ENCODE data around the gene NAMPT.

Gene NAMPT

DNA sequence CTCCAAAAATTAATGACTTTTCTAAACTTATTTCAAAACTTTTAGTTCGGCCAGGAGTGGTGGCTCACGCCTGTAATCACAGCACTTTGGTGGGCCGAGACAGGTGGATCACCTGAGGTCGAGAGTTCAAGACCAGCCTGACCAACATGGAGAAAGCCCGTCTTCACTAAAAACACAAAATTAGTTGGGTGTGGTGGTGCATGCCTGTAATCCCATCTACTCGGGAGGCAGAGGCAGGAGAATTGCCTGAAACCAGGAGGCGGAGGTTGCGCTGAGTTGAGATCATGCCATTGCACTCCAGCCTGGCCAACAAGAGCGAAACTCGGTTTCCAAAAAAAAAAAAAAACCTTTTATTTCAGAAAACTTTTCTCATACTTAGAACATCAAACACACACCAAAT lies 8.3 kb downstream of the NAMPT start:
- DNase-seq (ENCODE audit: low read depth in 3 of 3, low spot score in 1 of 3): no peak

DNA sequence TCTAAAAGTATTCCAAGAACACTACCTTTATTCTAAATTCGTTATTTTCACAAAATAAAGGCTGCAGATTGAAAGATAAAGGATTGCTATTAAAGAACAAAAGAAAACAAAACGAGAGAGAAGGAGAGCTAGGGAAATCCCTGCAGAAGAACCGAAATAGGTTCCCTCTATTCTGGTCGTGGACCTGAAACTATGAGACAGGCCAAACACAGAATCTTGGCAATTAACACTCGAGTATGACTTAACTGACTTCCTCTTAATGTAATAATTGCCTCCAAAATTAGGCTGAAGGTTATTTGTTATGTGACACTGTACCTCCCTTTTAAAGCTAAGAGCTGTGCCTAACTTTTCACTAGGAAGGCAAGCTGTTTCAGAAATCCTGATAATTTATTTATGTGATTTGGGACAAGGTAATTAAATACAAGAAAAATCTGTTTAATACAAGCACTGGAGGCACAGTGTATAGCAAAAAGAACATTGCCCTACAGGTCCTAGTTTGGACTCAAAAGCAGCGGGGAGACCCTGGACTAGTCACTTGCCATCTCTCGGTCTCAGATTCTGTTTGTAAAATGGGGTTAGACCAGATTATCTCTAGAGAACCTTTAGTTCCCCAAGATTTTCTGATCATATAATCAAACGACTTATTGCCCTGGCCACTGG lies 11.6 kb downstream of the NAMPT start:
- no peak for DNase-seq (ENCODE audit: low read depth in 3 of 3, low spot score in 1 of 3)

DNA sequence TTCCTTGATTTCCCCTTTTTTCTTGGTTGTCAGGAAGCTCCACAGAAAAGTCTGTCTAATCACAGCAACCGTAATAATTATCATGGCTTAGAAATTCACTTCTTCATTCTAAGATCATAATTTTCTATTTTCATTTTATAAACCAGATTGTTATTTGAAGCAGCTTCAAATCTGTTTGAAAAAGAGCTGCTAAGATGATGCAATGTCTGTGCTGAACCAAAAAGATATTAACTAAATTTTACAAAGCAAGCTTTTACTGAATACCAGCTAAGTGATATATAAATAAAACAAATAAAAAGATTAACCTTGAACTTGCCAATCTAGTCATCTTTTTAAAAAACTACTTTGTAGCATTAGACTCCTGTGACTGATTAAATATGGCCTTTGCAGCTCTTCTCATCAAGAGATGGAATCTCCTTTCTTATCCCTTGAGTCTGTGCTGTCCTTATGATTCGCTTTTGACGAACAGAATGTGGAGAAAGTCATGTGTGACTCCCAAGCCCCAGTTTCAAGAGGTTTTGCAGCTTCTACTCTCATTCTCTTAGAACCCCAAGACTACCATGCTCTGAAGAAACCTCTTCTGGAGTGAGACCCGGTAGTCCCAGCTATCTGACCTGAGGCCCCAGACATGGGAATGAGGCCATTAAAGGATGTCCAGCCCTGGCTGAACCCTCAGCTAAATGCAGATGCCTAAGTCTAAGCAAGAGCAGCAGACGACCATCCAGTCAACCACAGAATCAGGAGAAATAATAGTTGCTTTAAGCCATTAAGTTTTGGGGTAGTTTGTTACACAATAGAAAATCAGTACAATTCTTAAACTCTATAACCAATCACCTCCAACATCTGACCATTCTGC lies 14.4 kb downstream of the NAMPT start:
- no peak for DNase-seq (ENCODE audit: low read depth in 3 of 3, low spot score in 1 of 3)

DNA sequence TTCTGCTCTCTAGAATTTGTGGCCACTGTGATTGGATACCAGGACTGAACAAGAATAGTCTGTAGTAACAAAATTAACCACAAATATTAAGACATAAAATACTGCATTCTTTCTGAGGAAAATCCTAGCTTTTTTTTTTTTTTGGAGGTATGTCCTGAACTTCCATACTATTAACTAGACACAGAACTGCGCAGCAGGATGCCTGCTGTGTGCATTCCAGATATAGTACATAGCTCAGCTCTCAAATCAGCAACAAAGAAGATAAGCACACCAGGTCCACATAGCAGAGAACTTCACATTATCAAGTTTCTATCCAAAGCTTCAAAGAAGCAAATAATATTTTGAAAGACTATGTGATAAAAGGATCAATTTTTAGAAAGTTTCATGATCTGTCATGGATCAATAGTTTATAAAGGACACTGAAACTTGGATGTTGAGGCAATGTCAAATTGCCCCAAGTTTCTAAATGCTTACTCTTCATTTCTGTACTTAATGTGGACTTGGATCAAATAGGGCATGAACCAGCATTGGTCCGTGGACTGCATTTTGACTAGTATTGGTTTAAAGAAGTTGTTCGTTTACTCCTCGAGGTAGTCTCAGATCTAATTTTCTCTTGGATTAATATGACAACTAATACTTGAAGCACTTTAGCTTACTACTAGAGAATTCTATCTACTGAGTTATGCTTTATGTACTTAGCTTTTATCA lies 15.4 kb downstream of the NAMPT start:
- DNase-seq (ENCODE audit: low read depth in 3 of 3, low spot score in 1 of 3): no peak

DNA sequence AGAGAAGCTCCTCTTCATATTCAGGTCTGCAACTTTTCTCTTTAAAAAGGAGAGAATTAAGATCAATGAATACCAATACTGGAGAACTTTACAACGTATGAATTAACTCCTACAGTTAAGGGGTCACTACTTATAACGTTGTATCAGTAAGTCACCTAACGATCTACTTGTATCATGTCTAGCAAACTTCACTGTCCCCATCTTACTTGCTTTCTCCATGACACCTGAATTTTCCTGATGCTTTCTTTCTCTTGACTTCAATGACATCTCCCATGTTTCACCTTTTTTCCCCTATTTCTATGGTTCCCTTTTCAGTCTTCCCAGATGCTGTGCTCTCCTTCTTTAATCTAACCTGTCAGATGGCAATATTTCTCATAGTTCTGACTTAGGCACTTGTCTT lies 19.6 kb downstream of the NAMPT start:
- no peak for DNase-seq (ENCODE audit: low read depth in 3 of 3, low spot score in 1 of 3)

DNA sequence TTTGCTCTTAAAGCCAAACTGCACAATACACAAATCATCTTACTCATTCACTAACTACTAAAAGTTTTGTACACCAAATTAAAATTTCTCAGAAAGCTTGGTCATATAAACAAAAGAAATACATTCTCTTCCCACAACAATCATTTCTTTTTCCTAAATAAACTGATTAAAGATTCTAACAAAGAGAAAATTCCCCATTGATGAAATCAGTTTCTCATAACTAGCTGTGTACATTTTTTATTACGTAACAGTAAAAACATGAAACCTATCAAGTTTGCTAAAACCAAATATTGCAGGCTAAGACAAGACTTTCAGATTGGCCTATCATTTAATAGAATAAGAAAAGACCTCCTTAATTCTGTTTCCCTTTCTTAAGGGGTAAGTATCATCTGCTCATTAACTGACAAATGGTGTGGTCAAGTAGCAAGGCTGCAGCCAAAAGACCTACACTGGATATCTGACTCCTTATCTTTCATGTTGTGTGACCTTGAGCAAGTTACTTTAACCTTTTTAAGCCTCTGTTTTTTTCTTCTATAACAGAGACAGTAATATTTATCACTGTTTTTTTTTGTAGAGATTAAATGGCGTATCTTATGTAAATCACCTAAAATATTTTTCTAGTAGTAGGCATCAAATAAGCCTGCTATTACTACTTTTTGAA lies 22.4 kb downstream of the NAMPT start:
- no peak for DNase-seq (ENCODE audit: low read depth in 3 of 3, low spot score in 1 of 3)

DNA sequence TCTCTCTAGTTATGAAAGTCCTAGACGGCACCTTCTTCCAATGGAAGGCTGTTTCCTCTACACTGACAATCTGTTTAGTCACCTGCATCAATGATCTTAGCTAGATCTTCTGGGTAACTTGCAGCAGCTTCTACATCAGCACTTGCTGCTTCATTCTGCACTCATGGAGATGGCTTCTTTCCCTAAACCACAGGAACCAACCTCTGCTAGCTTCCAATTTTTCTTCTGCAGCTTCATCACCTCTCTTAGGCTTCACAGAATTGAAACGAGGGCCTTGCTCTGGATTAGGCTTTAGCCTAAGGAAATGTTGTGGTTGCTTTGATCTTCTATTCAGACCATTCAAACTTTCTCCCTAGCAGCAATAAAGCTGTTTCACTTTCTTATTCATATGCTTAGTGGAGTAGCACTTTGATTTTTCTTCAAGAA lies 24.6 kb downstream of the NAMPT start:
- no peak for DNase-seq (ENCODE audit: low read depth in 3 of 3, low spot score in 1 of 3)

DNA sequence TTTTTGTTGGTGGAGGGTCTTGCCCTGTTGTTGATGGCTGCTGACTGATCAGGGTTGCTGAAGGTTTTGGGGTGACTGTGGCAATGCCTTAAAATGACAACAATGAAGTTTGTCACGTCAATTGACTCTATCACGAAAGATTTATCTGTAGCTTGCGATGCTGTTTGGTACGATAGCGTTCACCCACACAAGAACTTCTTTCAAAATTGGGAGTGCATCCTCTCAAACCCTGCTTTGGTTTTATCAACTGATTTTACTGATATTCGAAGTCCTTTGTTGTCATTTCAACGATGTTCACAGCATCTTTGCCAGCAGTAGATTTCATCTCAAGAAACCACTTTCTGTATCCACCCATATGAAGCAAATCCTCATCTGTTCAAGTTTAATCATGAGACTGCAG lies 26.0 kb downstream of the NAMPT start:
- no peak for DNase-seq (ENCODE audit: low read depth in 3 of 3, low spot score in 1 of 3)

DNA sequence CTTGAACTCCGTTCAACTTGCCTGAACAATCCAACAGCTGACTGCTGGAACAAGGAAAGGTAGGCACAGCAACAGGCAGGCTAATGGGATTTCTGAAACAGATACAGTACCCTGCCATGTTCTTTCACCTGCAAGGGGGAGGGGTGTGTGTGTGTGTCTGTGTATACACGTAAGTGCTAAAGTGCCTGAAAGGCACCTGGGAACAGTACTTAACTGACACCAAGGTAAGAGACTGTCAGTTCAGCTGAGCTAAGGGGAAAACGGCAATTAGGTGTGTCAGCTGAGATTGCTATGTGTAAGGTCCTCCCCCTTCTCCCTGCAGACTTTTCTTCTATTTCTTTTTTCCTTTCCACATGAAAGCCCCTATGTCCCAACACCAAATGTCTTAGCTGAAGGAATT lies 27.0 kb downstream of the NAMPT start:
- DNase-seq (ENCODE audit: low read depth in 3 of 3, low spot score in 1 of 3): no peak

DNA sequence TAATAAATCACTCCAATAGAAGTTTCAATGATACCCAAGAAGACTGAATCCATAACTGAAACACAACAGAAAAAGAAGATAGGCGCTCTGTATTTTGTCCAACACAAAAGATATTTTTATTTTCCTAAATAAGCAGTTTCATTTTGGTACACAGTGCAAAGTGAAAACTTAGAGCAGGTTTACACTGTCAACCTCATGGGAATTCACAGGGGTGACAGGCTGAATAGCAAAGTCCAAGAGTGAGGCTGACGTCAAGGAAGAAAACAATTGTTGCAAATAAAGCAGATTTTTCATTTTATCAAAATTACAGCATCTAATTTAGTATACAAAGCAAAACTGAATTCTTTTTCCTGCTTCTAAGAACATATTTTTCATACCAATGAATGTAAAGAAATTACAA lies 28.6 kb downstream of the NAMPT start:
- no peak for DNase-seq (ENCODE audit: low read depth in 3 of 3, low spot score in 1 of 3)

DNA sequence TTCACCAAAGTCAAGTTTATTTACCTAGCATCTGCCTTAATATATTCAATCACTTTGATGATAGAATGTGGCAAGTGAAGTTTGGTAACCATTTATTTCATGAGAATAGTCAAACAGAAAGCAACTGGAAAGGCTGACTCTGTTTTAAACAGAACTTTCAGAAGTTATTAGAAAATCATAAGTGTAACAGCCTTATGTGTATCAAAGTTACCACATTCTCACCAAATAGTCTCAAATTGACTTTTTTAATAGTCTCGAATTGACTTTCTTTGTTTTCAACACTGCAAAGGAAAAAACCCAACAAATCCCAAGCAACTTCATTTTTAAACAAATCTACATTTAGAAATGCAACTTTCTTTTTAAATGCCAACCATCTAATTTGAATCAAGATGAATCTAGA lies 29.5 kb downstream of the NAMPT start:
- DNase-seq (ENCODE audit: low read depth in 3 of 3, low spot score in 1 of 3): no peak

DNA sequence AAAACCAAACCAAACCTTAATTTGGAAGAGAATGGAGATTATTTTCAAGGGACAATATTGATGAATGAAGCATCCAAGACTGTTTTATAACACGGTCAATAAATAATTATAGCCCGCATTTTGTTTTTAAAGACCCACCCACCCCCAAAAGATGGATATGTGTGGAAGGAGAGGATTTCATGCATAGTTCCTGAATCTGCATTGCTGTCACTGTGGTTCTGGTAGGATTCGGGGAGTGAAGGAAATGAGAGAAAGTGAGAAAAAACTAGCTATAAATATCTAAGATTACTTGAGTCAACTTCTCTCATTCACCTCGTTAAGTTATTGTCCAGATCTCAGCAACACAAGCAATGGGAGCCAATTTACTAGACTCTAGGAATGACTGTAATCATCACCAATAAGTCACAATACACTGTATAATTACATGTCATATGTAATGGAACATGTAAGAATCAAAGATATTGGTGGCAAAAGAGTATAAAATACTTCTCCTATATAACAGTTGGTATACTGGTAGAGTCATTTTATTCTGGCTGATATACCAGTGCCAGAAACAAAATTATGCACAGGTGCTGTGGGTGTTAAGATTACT lies 30.2 kb downstream of the NAMPT start:
- no peak for DNase-seq (ENCODE audit: low read depth in 3 of 3, low spot score in 1 of 3)

DNA sequence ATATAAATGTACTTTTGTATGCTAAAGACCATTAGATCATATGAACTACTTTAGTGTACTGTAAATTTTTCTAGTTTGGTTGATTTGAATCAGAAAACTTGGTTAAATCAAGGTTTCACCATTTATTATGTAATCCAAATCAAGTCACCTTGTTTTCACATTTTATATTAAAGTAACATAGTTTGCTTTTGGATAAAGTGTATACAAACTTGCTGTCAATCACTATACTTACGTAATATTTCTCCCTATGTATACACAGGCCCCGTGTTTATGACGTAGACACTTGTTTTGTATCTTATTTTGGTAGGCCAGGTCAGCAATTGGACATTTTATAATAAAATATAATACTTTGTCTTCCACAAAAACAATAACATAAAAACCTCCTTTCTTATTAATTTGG lies 32.2 kb downstream of the NAMPT start:
- DNase-seq (ENCODE audit: low read depth in 3 of 3, low spot score in 1 of 3): no peak

DNA sequence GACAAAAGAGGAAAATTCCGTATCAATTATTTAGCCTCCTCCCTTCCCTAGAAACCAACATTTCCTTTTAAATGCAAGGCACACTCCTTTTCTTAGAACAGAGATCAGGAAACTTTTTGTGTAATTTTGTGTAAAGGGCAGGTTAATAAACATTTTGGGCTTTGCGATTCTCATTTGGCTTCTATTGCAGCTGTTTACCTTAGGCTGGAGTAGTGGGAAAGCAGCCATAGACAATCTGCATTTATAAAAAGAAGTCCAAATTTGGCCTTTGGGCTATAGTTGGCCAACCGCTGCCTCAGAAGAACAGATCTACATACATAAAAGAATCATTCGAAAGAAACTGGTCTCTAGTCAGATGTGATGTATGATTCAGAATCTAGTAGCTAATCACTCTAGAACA lies 35.3 kb downstream of the NAMPT start:
- DNase-seq (ENCODE audit: low read depth in 3 of 3, low spot score in 1 of 3): no peak

DNA sequence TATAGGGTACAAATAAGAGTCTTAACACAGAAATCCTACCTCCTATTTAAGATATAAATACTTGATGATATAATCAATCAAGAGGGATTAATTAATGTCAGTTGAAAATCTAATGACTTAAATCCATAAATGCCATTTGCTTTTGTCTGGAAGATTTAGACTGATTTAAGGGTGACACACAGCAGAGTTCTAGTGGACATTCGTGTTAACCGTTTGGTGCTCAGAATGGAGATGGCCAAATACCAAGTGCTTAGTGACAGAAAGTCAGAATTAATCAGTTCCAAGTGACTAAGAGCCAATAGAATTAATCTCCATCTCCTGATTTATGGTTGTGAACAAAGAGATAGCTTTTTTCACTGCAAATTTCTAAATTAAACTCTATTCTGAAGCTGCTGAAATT lies 36.2 kb downstream of the NAMPT start:
- no peak for DNase-seq (ENCODE audit: low read depth in 3 of 3, low spot score in 1 of 3)

DNA sequence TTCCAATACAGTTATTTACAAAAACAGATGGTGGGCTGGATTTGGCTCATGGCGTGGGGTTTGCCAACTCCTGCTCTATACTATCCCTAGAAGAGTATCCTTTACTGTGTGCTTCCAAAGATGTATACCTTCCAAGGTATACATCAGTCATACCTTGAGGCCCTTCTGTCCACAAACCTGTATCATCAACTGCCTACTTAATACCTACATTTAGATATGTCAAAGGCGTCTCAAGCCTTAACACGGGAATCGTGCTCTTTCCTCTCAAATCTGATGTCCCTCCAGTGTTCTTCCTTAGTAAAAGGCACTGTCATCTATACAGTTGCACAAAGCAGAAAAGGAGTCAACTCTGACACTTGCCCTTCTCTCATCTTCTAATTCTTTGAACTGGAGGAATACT lies 36.9 kb downstream of the NAMPT start:
- DNase-seq (ENCODE audit: low read depth in 3 of 3, low spot score in 1 of 3): no peak

DNA sequence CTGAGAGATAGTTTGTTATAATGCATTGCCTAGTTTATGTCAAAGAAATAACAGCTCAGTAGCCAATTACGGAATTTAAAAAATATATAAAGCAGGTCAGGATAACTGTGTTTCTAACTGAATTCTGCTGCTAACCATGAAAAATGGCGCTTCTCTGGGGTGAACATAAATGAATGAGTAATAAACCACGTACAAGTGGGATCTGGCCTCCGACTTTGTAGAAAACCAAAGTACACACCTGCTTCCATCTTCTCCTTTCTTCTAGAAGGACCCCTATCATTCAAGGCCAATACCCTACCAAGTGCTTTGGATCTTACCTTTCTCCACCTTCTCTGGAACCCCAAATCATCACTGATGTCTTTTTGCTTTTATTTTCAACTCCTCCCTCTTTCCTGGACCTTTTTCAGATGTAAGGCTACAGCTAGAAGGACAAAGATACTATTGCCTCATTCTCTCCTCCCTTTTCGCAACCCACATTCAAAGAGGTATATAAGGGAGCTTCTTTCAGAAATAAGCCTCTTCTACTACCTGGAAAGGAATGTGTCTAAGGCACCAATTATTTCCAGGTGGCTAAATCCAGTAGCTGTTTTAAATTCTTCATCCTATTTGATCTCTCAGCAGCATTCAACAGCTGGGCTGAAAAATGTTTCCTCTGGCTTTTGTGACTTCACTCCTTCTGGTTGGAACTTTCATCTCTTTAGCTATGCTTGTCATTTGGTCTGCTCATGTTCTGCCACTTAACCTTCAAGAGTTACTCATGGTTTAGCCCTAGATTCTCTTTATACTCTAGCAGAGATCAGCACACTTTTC lies 37.7 kb downstream of the NAMPT start:
- no peak for DNase-seq (ENCODE audit: low read depth in 3 of 3, low spot score in 1 of 3)

DNA sequence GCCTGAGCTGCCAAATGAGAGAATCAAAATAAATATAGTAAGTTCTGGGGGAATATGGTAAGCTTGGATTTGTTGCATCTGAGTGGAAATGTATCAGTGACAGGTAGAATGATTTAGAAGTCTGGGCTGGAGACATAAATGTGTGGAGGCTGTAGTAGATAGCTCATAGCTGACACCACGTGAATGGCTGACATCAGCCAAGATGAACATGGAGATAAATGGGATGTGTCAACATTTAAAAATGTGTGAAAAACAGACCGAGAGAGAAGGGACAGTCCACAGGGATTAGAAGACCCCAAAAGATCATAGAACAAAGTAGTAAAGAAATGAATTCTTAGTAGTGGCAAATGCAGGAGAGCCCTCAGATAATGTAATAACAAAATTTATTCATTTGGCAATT lies 40.9 kb downstream of the NAMPT start:
- no peak for DNase-seq (ENCODE audit: low read depth in 3 of 3, low spot score in 1 of 3)

DNA sequence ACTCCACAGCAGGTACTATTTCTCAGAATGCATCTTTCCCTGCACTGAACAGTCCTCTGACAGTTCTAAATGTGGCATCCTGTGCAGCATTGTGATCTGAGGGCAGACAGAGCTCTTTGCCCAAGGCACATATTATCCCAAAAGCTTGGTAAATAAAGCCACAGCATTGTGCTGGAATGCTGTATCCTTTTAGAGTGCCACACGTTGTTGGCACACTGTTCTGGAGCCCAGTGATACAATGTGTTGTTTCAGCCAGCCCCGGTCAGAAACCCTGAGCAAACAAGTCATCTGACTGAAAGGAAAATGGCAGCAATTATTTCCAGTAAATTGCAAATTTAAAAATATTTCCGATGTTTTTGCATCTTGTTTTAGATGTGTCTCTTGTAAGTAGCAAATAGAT lies 45.4 kb downstream of the NAMPT start:
- no peak for DNase-seq (ENCODE audit: low read depth in 3 of 3, low spot score in 1 of 3)

DNA sequence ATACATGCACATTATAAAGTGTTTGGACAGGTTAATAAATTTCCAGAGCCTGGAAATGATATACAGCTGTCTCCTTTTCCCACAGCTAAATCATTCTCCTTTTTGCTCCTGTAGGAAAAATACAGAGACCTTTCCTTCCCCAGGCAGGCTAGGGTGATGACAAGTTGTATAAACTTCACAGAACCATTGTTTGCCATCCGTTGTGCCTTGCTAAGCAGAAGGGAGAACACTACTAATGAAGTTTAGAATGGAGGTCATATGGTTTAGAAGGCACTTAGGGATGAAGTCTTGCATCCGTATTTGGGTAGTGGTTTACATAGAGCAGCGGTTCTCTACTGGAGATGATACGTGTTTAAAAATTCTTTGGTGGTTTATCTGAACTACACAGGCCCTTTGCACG lies 46.0 kb downstream of the NAMPT start:
- no peak for DNase-seq (ENCODE audit: low read depth in 3 of 3, low spot score in 1 of 3)
